HG02588 (cell line): Measurements from ENCODE around the gene EPM2AIP1.
"Not testable (repeated sequence)": the region's sequence is repeated elsewhere in the genome, so short reads cannot be mapped to it uniquely, and the experiment has no call there.

Experiments
- ATAC-seq: cut with Tn5 transposase; IDR thresholded peaks from one replicate; pipeline ENCODE4 v1.9.1; 2021; ENCODE audit warnings: mild to moderate bottlenecking, moderate library complexity; ENCODE audit not compliant: unreplicated experiment

EPM2AIP1 gene

DNA sequence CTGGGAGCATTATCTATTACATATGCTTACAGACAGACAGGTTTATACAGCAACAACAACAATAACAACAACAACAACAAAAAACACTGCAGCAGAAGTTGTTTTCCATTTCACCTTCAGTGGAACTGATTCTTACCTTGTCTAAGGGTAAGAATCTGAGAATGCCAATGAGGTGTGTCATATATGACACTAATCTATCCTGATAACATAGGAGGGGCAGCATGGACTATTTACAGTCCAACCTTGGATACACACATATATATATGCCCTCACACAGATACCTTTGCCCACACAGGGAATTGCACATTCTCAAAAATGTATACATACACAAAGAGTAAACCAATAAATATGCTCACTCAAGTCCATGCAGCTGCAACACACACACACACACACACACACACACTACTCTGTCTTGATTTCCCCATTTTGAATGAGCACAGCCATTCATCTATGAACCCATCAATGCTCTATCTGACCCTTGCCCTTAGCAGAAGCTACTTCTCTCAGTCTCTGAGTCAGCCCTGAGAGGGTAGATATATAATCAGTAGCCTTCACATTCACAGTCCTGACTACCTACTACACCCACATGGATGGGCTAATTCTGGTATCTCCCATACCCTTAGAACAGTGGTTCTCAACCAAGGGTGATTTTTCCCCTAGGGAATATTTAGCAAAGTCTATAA, 38.3 kb downstream of the EPM2AIP1 start:
- no peak for ATAC-seq

DNA sequence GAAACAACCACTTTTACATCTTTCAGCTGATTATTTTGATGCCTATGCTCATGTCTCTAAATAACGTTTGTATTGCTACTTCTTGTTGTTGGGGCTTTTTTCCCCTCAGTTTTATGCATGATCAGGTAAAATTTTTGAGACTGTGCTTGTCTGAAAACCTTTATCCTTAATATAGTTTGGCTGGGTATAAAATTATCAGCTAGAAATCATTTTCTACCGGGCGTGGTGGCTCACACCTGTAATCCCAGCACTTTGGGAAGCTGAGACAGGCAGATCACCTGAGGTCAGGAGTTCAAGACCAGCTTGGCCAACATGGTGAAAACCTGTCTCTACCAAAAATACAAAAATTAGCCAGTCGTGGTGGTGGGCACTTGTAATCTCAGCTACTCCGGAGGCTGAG, 45.1 kb downstream of the EPM2AIP1 start:
- not testable (repeated sequence) for ATAC-seq

DNA sequence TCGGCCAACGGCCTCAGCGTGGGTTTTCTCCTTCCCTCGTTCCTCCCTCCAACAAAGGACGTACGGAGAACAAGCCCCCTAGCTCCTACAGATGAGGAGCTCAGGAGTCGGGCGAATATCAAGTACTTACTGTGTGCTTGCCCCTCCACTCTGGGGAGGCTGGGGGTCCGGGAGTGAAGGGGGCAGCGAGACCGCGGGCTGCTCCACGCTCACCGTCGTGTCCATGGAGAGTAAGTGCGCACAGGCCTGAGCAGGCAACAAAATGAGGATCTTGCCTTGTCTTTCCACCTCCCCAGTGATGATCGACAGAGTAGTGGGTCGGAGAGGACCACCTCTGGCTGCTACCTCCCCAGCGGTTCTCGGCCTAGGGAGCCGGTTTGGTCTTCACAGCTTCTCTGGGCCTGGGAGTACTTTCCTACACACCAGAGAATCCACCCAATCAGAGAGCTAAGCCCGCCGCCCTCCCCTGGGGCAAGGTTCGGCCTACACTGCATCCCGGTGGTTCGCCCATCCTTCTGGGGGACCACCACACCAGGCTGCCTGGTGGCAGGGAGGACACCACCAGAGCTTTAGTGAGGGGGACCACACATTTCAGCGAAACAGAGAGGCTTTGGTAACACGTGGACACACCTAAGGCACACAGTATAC, 47.5 kb downstream of the EPM2AIP1 start:
- ATAC-seq, result no peak

DNA sequence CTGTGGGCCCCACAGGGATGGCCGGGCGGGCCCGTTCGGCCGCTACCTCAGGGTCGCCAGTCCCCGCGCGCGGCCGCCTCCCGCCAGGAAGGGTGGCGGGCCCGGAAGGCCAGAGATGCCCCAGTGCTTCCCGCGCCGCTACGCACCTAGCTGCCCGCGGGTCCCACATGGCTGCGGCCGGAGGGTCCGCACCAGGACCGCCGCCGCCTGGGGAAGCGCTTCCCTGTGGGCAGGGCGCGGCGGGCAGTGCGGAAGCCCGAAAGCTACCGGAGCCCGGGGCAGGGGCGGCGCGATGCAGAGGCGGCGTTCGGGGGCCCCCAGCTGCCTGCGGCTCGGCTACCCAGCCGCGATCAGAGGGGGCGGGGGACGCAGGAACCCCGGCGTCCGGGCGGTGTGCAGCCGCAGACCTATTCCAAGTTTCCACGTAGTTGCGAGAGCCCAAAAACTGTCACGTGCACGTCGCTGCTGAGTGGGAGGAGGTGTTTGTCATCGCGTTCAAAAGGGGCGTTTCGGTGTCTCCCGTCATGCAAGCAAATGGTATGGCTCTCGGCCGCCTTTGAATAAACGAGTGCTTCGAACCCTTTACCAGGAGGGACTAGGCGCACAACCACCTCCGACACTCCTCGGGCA, 48.2 kb downstream of the EPM2AIP1 start, which contains the start of gene TRANK1:
Gene TRANK1, minus strand, starts transcription at position 414 of the 630 bp plus-strand sequence. Its CDS starts 245 bp downstream, at position 169.
- peak; percentile 64 for ATAC-seq

DNA sequence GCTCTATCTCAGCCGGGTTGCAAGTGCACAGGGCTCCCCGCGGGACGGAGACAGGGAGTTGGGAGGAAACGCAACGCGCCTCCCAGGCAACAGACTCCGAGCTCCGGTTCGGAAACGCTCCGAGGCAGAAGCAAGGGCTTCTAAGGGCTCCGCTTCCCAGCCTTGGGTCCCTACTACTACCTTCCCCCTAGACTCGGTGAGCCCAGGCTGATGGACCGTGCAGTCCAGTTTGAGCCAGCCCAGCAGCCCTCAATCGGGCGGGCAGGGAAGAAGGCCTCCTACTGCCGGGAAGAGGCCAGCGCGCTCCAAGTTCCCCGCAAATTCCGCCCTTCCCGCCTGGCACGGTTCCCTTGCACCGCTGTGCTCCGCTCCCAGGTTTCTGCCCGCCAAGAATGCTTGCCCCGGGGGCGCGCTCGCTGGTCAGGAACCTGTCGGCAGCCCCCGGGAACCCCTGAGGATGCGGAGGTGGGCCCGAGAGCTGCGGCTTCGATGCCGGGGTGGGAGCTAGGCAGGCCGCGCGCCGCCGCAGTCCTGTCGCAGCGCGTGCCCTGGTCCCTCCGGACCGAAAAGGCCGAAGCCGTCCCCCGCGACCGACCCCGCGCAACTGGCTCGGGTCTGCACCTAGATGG, 48.8 kb downstream of the EPM2AIP1 start:
- ATAC-seq, result peak; percentile 54

DNA sequence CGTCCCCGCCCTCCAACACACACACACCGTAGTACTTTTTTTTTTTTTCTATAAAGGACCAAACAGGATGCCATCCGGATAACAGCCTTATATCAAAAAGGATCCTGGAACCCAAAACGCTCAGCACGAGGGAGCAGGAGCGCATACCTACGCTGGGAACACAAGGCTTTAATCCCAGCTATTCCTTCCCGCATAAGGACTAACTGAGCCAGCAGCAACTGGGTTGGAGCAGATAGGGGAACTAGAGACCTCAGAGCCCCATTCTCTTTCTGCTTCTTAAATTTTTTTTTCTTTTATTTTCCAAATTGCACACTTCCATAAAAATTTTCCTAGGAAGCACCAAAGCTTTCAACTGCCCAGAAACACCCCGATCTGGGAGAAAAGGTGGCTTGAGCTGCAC, 49.3 kb downstream of the EPM2AIP1 start:
- ATAC-seq, result no peak

DNA sequence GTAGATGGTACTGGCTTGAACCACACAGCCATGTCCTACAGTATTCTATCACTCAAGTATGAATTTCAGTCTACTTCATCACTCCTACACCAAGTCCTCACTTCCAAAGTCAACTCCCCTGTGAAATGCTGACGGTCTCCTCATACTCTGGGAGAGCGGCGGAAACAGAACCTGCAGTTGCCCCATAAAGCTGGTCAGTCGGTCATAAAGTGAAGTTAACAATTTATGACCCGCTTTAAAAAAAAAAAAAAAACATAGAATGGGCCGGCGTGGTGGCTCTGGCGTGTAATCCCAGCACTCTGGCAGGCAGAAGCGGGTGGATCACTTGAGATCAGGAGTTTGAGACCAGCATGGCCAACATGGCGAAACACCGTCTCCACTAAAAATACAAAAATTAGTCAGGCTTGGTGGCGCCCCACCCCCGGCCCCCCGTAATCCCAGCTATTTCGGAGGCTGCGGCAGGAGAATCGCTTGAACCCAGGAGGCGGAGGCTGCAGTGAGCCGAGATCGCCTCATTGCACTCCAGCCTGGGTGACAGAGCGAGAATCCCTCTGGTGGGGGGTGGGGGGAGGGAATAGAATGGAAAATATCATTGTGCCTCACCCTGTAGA, 50.2 kb downstream of the EPM2AIP1 start:
- no peak for ATAC-seq

DNA sequence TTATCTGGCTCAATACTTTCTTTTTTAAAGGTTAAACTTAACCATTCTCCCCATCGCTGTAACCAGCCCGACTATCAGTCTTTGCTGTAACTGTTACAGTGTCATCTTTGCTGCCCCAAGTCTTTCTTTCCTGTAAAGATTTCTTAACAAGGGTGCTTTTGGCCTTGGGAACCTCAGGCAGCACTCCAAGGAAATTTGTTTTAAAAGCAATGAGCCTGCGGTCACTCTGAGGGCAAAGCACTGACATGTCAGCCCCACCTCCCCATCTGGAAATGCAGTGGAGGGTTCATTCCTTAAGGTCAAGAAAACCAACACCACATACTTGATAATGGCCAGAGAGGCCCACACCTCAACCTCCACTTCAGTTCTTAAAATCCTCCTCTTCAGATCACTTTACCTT, 51.3 kb downstream of the EPM2AIP1 start:
- ATAC-seq, result no peak

DNA sequence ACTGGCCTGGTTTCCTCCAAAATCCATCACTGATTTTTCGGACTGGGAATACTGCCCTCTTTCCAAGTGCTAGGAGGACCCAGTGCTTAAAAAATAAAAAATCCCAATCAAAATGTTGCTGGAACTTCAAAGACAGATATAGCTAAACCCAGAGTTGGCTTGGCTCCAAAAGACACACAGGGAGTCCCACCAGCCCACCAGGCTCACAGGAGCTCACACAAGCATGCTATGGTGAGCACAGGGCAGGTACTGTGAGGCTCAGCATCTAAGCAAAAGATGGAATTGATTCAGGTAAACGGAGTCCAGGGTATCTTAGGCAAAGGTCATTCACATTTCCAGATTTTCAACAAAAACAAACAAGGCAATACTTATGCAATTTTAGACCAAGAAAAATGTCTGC, 51.8 kb downstream of the EPM2AIP1 start:
- ATAC-seq, result no peak

DNA sequence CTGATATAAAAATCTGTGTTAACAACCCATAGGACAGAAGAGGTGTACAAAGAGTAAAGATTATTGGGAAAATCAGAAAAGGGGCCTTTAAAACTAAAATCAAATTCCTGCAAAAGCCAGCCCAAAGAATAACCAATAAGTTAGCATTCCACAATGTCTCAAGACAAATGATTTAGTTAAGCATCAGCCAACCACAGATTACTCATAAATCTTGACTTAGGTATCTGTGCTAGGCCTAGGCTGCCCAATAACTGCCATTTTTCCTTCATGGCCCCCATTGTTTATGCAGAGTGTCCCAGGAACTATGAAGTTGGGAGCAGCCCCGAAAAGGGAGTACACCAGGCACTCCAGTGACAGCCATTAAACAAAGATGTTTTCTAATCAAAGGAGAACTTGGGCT, 55.4 kb downstream of the EPM2AIP1 start:
- no peak for ATAC-seq
